A549 (cell line): ENCODE results near the gene CCR5. TPM values are rescaled to one million over a fixed set of nuclear protein-coding genes. Genes with fewer than 3 reads are reported as not detected.

Experiments used
- ATAC-seq, 2 experiments: fragments of 200-7000 bp in 1 of 2; fragments of >200 bp in 1 of 2; cut with Nextera tagmentation in 1 of 2; cut with Tn5 transposase in 1 of 2; 3 replicates each; pipeline versions ENCODE4 v1.8.0 to v1.9.1; 2018 to 2020; ENCODE audit warnings: mild to moderate bottlenecking in 1 of 2, moderate library complexity in 1 of 2
- CTCF ChIA-PET: fragments of 300-600 bp; sonication (Branson Sonifier 250); formaldehyde crosslinking; extraction: SDS; loops from one replicate; lab custom pipeline; 2021; ENCODE audit warnings: antibody characterized with exemption, inconsistent platforms; lab: Yijun Ruan, JAX
- POLR2A ChIA-PET: fragments of 350-600 bp; formaldehyde crosslinking; extraction: SDS; loops from one replicate; lab custom pipeline; 2021; ENCODE audit warnings: antibody characterized with exemption, inconsistent platforms; lab: Yijun Ruan, JAX
- DNase-seq, 2 experiments: peaks; one replicate each; pipeline versions ENCODE4 v3.0.0 to v3.0.0-alpha.2; 2011 to 2016; ENCODE audit warnings: low read depth in 1 of 2, low spot score in 1 of 2
- FAIRE-seq: peaks from 2 replicates; lab custom pipeline; 2011; peaks lifted over from hg19 to GRCh38; lab: Jason Lieb, UNC
- H3K27ac ChIP-seq, 2 experiments: fragments of >200 bp; sonication (Bioruptor Twin); formaldehyde crosslinking; 3 replicates each; pipeline ENCODE4 v1.5.1; 2016 to 2017
- H3K4me1 ChIP-seq: fragments of >200 bp; sonication (Bioruptor Twin); formaldehyde crosslinking; 3 replicates; pipeline ENCODE4 v1.6.1; 2016
- H3K4me2 ChIP-seq: fragments of >200 bp; sonication (Bioruptor Twin); formaldehyde crosslinking; 3 replicates; pipeline ENCODE4 v1.6.1; 2016
- H3K4me3 ChIP-seq: fragments of >200 bp; sonication (Bioruptor Twin); formaldehyde crosslinking; 3 replicates; pipeline ENCODE4 v1.5.1; 2016
- H3K9me3 ChIP-seq: fragments of >200 bp; sonication (Bioruptor Twin); formaldehyde crosslinking; 3 replicates; pipeline ENCODE4 v1.6.1; 2016
- CBX2 ChIP-seq: fragments of 200-600 bp; sonication (generic); IDR thresholded peaks from 2 replicates; pipeline ENCODE4 v1.6.1; 2016; ENCODE audit warnings: low read depth, mild to moderate bottlenecking, borderline replicate concordance
- CBX8 ChIP-seq: fragments of 200-600 bp; sonication (generic); IDR thresholded peaks from 2 replicates; pipeline ENCODE4 v1.6.1; 2016
- CEBPB ChIP-seq, 2 experiments: fragments of >200 bp in 1 of 2; sonication (Bioruptor Twin) in 1 of 2; formaldehyde crosslinking in 1 of 2; IDR thresholded peaks; 2 replicates each; pipeline ENCODE4 v1.6.1; 2012 to 2016
- CHD2 ChIP-seq: fragments of 150-350 bp; IDR thresholded peaks from 2 replicates; pipeline ENCODE4 v1.6.1; 2014; ENCODE audit warnings: low read length; ENCODE audit not compliant: partially characterized antibody
- EP300 ChIP-seq, 2 experiments: fragments of >200 bp; sonication (Bioruptor Twin); formaldehyde crosslinking; IDR thresholded peaks; 2 replicates in 1 of 2; 3 replicates in 1 of 2; pipeline ENCODE4 v1.6.1; 2016 to 2017
- HDAC2 ChIP-seq: fragments of 200-600 bp; sonication (generic); IDR thresholded peaks from 2 replicates; pipeline ENCODE4 v1.6.1; 2016
- HEYL ChIP-seq: fragments of 250-450 bp; sonication (Bioruptor Pico); IDR thresholded peaks from 2 replicates; pipeline ENCODE4 v1.8.0; 2021; ENCODE audit warnings: mild to moderate bottlenecking, moderate library complexity
- HOXB13 ChIP-seq: fragments of 250-450 bp; sonication (Bioruptor Pico); IDR thresholded peaks from 2 replicates; pipeline ENCODE4 v1.5.0; 2020; ENCODE audit warnings: low read depth, mild to moderate bottlenecking, moderate library complexity
- HOXB5 ChIP-seq: fragments of 250-450 bp; sonication (Bioruptor Pico); IDR thresholded peaks from 2 replicates; pipeline ENCODE4 v1.5.0; 2020; ENCODE audit warnings: mild to moderate bottlenecking, moderate library complexity
- JUN ChIP-seq, 2 experiments: fragments of >200 bp; sonication (Bioruptor Twin); formaldehyde crosslinking; IDR thresholded peaks; 2 replicates in 1 of 2; 3 replicates in 1 of 2; pipeline ENCODE4 v1.6.1; 2016 to 2017
- MAZ ChIP-seq: fragments of 150-350 bp; IDR thresholded peaks from 2 replicates; pipeline ENCODE4 v1.6.1; 2014; ENCODE audit warnings: antibody characterized with exemption, low read depth, low read length, borderline replicate concordance
- NPAS2 ChIP-seq: fragments of 250-450 bp; sonication (Bioruptor Pico); IDR thresholded peaks from 2 replicates; pipeline ENCODE4 v1.8.0; 2022; ENCODE audit warnings: mild to moderate bottlenecking, moderate library complexity, borderline replicate concordance
- NR3C1 ChIP-seq: fragments of >200 bp; sonication (Bioruptor Twin); formaldehyde crosslinking; IDR thresholded peaks from 3 replicates; pipeline ENCODE4 v1.6.1; 2017
- POLR2AphosphoS2 ChIP-seq: conservative IDR thresholded peaks from 2 replicates; pipeline ENCODE4 v1.6.1; 2012; ENCODE audit warnings: low read length, improper control_type of control experiment, inconsistent platforms
- RAD21 ChIP-seq, 2 experiments: fragments of >200 bp in 1 of 2; sonication (Bioruptor Twin) in 1 of 2; formaldehyde crosslinking in 1 of 2; IDR thresholded peaks in 1 of 2; conservative IDR thresholded peaks in 1 of 2; 2 replicates in 1 of 2; 3 replicates in 1 of 2; pipeline ENCODE4 v1.6.1; 2012 to 2018; ENCODE audit warnings: inconsistent platforms in 1 of 2
- RNF2 ChIP-seq: fragments of 200-600 bp; sonication (generic); IDR thresholded peaks from 2 replicates; pipeline ENCODE4 v1.6.1; 2016; ENCODE audit warnings: low read depth, mild to moderate bottlenecking, antibody characterized with exemption, moderate library complexity, borderline replicate concordance
- SREBF2 ChIP-seq: fragments of 450-650 bp; IDR thresholded peaks from 2 replicates; pipeline ENCODE4 v1.6.1; 2014; ENCODE audit warnings: mild to moderate bottlenecking, moderate library complexity
- ZFP36 ChIP-seq: fragments of 450-650 bp; IDR thresholded peaks from 2 replicates; pipeline ENCODE4 v1.6.1; 2014; ENCODE audit warnings: borderline replicate concordance; ENCODE audit not compliant: partially characterized antibody
- ZSCAN20 ChIP-seq: fragments of 250-450 bp; sonication (Bioruptor Pico); IDR thresholded peaks from 2 replicates; pipeline ENCODE4 v1.8.0; 2022; ENCODE audit warnings: mild to moderate bottlenecking, moderate library complexity
- WGBS: methylation state at CpG from one replicate; pipeline ENCODE4 v1.1.6; 2017; ENCODE audit errors: missing lambda C conversion rate; 5-methylcytosine and 5-hydroxymethylcytosine counted together
- polyA plus RNA-seq, 4 experiments: library from polyadenylated mRNA; depleted of rRNA in 3 of 4; stranded (reverse); fragments of >200 nt; fragmentation: RNase III in 1 of 4; extraction: RNeasy Plus Mini Kit Qiagen cat#74134 plus additional on column Dnase treatment in 1 of 4; gene quantifications; 2 replicates in 3 of 4; 3 replicates in 1 of 4; pipeline ENCODE4 v1.2.3, GENCODE V29; 2011 to 2017
- TF ChIP-seq, protein P1 (sequence below): fragments of >200 bp; sonication (Bioruptor Twin); formaldehyde crosslinking; IDR thresholded peaks from 3 replicates; pipeline ENCODE4 v1.6.1; 2016
- TF ChIP-seq, protein P2 (sequence below): fragments of 200-600 bp; sonication (generic); IDR thresholded peaks from 2 replicates; pipeline ENCODE4 v1.6.1; 2016; ENCODE audit warnings: antibody characterized with exemption, mild to moderate bottlenecking, moderate library complexity
- TF ChIP-seq, protein P3 (sequence below): fragments of 250-450 bp; sonication (Bioruptor Pico); IDR thresholded peaks from 2 replicates; pipeline ENCODE4 v1.5.0; 2021; ENCODE audit warnings: mild to moderate bottlenecking, moderate library complexity, borderline replicate concordance
- TF ChIP-seq, protein P4 (sequence below): IDR thresholded peaks from 2 replicates; pipeline ENCODE4 v1.6.1; 2012
- TF ChIP-seq, protein P5 (sequence below): fragments of >200 bp; sonication (Bioruptor Twin); formaldehyde crosslinking; IDR thresholded peaks from 3 replicates; pipeline ENCODE4 v1.5.1; 2016

The CCR5 gene
- polyA plus RNA-seq, 2 of the 4 experiments (the other 2 are of a cell fraction) = not detected

DNA sequence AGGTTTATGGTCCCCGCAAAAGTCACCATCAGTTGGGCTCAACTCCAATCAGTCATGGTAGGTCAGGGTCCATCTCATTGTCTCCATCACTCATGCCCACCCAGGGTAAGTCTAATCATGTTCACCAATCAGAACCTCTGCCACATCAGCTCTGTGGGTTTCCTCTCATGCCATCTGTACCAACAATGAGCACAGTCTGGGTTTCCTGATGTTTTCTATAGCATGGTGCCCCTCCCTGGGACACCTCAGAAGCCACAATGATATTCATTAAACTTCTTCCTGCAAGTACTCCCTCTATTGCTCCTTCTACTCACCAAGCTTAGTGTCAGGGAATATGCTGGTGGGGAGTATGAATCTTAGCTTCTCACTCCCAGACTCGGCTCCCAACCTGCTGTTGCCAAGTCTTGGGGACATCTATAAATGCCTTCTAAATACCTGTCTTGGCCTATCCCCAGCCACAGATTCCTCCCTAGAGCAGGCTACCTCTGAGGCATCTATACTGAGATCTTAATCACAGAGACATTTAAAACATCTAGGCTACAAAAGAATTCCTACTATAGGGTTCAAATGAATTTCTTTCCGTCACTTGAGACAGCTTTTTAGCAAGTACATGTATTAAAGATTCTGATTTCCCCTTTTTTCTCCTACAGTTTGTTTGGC is 21.8 kb upstream of the CCR5 start (continued):
- TF ChIP-seq JUN (IDR thresholded peaks at IDR 0.05) (no peak), RAD21 (conservative IDR thresholded peaks at IDR 0.05 in 1 of 2, IDR thresholded peaks at IDR 0.05 in 1 of 2) (no peak), CEBPB (IDR thresholded peaks at IDR 0.05) (no peak), CHD2 (no peak), CBX2 (no peak), ZFP36 (no peak), ZSCAN20 (no peak), EP300 (IDR thresholded peaks at IDR 0.05) (no peak)

DNA sequence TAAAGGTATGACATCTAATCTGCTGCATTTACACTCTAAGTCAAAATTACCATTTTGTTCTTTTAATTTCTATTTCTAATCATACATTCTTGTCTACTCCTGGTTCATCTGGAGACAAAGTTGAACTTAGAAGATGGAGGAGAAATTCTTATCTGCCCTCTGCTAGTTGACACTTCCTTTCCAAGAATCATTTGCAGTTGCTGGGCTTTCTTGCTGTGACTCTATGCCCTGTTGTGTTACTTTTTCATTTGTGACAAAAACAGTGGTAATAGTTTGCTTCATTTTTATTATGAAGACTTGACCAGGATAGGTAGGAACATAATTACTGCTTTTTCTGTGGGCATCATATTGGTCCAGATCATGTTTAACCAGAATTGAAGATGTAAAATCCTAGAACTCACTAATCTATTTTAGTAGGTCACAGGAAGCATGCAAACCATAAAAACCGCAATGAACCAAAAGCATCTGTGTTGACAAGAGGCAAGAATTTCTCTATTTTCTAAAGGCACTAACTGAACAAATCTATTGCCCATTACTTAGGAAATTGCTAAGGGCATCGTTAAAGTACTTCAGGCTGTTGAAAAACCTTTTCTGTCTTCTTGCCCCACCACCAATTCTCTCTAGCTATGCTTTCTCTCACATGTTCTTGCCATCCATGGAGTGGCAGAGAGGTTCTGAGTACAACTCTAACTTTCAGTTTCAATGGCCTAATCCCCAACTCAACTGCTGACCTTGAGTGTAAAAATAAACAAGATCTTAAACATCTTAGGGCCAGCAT is 21.1 kb upstream of the CCR5 start:
- TF ChIP-seq HOXB5 (CRISPR knock-in tag) = no peak
- no peak overlapping the region for H3K4me2 ChIP-seq
- H3K4me1 ChIP-seq = no peaks in the 10 kb centered on the region
- no peaks in the 10 kb centered on the region for H3K9me3 ChIP-seq
- H3K27ac ChIP-seq = no peak overlapping the region
- ChIA-PET POLR2A (no interaction called here), CTCF (interaction anchor here (1.1 kb wide), 1 partner anchor 28 kb away, joined by 3 read pairs; no protein-coding TSS in a partner anchor)
- DNase-seq = no peak
- H3K4me3 ChIP-seq = no peak overlapping the region
- FAIRE-seq = no peak
- ATAC-seq = no peak
- WGBS = 2% methylated on average over 2 of the region's 2 CpGs

DNA sequence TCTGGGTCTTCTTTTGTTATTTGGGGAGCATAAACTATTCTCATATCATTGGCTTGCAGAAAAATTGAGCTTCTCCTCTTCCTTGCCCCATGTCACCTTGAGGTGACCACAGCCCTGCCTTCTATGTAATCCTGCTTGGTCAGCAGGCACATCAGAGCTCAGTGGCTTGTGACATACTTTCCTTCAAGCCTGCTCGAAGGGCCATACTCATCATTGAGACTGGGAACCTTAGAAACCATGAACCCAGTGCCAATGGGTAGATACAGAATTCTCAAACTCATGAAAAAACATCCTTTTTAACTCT is 20.5 kb upstream of the CCR5 start:
- FAIRE-seq = no peak
- Histone ChIP-seq H3K27ac (no peak overlapping the region), H3K4me1 (no peaks in the 10 kb centered on the region), H3K9me3 (no peaks in the 10 kb centered on the region), H3K4me3 (no peak overlapping the region), H3K4me2 (no peak overlapping the region)
- TF ChIP-seq, protein P1, sequence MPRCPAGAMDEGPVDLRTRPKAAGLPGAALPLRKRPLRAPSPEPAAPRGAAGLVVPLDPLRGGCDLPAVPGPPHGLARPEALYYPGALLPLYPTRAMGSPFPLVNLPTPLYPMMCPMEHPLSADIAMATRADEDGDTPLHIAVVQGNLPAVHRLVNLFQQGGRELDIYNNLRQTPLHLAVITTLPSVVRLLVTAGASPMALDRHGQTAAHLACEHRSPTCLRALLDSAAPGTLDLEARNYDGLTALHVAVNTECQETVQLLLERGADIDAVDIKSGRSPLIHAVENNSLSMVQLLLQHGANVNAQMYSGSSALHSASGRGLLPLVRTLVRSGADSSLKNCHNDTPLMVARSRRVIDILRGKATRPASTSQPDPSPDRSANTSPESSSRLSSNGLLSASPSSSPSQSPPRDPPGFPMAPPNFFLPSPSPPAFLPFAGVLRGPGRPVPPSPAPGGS = no peak
- TF ChIP-seq HEYL (CRISPR knock-in tag) = no peak
- TF ChIP-seq, protein P2, sequence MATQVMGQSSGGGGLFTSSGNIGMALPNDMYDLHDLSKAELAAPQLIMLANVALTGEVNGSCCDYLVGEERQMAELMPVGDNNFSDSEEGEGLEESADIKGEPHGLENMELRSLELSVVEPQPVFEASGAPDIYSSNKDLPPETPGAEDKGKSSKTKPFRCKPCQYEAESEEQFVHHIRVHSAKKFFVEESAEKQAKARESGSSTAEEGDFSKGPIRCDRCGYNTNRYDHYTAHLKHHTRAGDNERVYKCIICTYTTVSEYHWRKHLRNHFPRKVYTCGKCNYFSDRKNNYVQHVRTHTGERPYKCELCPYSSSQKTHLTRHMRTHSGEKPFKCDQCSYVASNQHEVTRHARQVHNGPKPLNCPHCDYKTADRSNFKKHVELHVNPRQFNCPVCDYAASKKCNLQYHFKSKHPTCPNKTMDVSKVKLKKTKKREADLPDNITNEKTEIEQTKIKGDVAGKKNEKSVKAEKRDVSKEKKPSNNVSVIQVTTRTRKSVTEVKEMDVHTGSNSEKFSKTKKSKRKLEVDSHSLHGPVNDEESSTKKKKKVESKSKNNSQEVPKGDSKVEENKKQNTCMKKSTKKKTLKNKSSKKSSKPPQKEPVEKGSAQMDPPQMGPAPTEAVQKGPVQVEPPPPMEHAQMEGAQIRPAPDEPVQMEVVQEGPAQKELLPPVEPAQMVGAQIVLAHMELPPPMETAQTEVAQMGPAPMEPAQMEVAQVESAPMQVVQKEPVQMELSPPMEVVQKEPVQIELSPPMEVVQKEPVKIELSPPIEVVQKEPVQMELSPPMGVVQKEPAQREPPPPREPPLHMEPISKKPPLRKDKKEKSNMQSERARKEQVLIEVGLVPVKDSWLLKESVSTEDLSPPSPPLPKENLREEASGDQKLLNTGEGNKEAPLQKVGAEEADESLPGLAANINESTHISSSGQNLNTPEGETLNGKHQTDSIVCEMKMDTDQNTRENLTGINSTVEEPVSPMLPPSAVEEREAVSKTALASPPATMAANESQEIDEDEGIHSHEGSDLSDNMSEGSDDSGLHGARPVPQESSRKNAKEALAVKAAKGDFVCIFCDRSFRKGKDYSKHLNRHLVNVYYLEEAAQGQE = no peak
- no peak for TF ChIP-seq HOXB13 (CRISPR knock-in tag)
- TF ChIP-seq, protein P3, sequence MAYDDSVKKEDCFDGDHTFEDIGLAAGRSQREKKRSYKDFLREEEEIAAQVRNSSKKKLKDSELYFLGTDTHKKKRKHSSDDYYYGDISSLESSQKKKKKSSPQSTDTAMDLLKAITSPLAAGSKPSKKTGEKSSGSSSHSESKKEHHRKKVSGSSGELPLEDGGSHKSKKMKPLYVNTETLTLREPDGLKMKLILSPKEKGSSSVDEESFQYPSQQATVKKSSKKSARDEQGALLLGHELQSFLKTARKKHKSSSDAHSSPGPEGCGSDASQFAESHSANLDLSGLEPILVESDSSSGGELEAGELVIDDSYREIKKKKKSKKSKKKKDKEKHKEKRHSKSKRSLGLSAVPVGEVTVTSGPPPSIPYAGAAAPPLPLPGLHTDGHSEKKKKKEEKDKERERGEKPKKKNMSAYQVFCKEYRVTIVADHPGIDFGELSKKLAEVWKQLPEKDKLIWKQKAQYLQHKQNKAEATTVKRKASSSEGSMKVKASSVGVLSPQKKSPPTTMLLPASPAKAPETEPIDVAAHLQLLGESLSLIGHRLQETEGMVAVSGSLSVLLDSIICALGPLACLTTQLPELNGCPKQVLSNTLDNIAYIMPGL = no peak
- TF ChIP-seq NR3C1 = no peak
- TF ChIP-seq, protein P4, sequence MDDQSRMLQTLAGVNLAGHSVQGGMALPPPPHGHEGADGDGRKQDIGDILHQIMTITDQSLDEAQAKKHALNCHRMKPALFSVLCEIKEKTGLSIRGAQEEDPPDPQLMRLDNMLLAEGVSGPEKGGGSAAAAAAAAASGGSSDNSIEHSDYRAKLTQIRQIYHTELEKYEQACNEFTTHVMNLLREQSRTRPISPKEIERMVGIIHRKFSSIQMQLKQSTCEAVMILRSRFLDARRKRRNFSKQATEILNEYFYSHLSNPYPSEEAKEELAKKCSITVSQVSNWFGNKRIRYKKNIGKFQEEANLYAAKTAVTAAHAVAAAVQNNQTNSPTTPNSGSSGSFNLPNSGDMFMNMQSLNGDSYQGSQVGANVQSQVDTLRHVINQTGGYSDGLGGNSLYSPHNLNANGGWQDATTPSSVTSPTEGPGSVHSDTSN = no peak
- TF ChIP-seq SREBF2 = no peak
- TF ChIP-seq, protein P5, sequence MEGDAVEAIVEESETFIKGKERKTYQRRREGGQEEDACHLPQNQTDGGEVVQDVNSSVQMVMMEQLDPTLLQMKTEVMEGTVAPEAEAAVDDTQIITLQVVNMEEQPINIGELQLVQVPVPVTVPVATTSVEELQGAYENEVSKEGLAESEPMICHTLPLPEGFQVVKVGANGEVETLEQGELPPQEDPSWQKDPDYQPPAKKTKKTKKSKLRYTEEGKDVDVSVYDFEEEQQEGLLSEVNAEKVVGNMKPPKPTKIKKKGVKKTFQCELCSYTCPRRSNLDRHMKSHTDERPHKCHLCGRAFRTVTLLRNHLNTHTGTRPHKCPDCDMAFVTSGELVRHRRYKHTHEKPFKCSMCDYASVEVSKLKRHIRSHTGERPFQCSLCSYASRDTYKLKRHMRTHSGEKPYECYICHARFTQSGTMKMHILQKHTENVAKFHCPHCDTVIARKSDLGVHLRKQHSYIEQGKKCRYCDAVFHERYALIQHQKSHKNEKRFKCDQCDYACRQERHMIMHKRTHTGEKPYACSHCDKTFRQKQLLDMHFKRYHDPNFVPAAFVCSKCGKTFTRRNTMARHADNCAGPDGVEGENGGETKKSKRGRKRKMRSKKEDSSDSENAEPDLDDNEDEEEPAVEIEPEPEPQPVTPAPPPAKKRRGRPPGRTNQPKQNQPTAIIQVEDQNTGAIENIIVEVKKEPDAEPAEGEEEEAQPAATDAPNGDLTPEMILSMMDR = no peak
- no peak for TF ChIP-seq POLR2AphosphoS2
- TF ChIP-seq RNF2 = no peak
- no peak for TF ChIP-seq NPAS2 (CRISPR knock-in tag)
- TF ChIP-seq HDAC2 = no peak
- no peak for TF ChIP-seq CBX8
- no peak for TF ChIP-seq MAZ
- POLR2A ChIA-PET = no interaction called here
- 0% methylated on average over 1 of the region's 1 CpG for WGBS
- no peak for ATAC-seq
- CTCF ChIA-PET = no interaction called here
- no peak for DNase-seq
